Naive thymus-derived CD4-positive, alpha-beta T cell (primary cell): ENCODE results near the gene SIGMAR1. TPM values are rescaled to one million over a fixed set of nuclear protein-coding genes. Genes with fewer than 3 reads are reported as not detected.
A peak's percentile ranks its signal among the peaks of the same experiment; 100 is the strongest.

Experiments
- ATAC-seq: fragments of 150-1000 bp; cut with Tn5 transposase; 2 replicates; pipeline ENCODE4 v1.10.0; 2021; ENCODE audit warnings: mild to moderate bottlenecking, moderate library complexity
- CTCF ChIA-PET: fragments of 350-600 bp; sonication (Branson Sonifier 250); formaldehyde crosslinking; loops from one replicate; lab custom pipeline; 2021; ENCODE audit warnings: antibody characterized with exemption; lab: Charles Lee
- POLR2A ChIA-PET: fragments of 350-600 bp; sonication (Branson Sonifier 250); formaldehyde crosslinking; loops from one replicate; lab custom pipeline; 2021; ENCODE audit warnings: antibody characterized with exemption, inconsistent platforms; lab: Charles Lee
- DNase-seq, 9 donors: peaks; one replicate each; pipeline versions ENCODE4 v3.0.0 to v3.0.0-alpha.2; 2020 to 2022; ENCODE audit warnings: mixed read lengths in 1 of 9
- H3K27ac ChIP-seq: one replicate; pipeline ENCODE4 v1.7.0; 2013; ENCODE audit warnings: mild to moderate bottlenecking, low read depth, low read length, moderate library complexity
- H3K27me3 ChIP-seq, 2 donors: one replicate each; pipeline ENCODE4 v1.7.0; 2013; ENCODE audit warnings: low read length in 2 of 2, mild to moderate bottlenecking in 2 of 2, moderate library complexity in 2 of 2; ENCODE audit not compliant: control insufficient read depth in 2 of 2, insufficient read depth in 2 of 2
- H3K36me3 ChIP-seq, 3 experiments: 1 replicate in 2 of 3; 2 replicates in 1 of 3; pipeline ENCODE4 v1.7.0; 2013; ENCODE audit warnings: low read length in 3 of 3, mild to moderate bottlenecking in 3 of 3, moderate library complexity in 1 of 3; ENCODE audit not compliant: insufficient read depth in 3 of 3, control insufficient read depth in 2 of 3
- H3K4me1 ChIP-seq, 2 donors: one replicate each; pipeline ENCODE4 v1.7.0; 2013; ENCODE audit warnings: low read length in 2 of 2, mild to moderate bottlenecking in 2 of 2, moderate library complexity in 1 of 2; ENCODE audit not compliant: control insufficient read depth in 2 of 2, insufficient read depth in 2 of 2
- H3K4me3 ChIP-seq: 2 replicates; pipeline ENCODE4 v1.7.0; 2013; ENCODE audit warnings: mild to moderate bottlenecking, low read length
- H3K9me3 ChIP-seq, 3 experiments: 1 replicate in 2 of 3; 2 replicates in 1 of 3; pipeline ENCODE4 v1.7.0; 2013; ENCODE audit warnings: low read length in 3 of 3; ENCODE audit not compliant: control insufficient read depth in 2 of 3
- H3K27ac Mint-ChIP-seq, 9 donors: one replicate each; pipeline ENCODE4 v1.8.0; 2020 to 2022; ENCODE audit warnings: mixed read lengths in 9 of 9, mild to moderate bottlenecking in 8 of 9, moderate library complexity in 5 of 9, inconsistent platforms in 2 of 9
- H3K27me3 Mint-ChIP-seq, 5 donors: one replicate each; pipeline ENCODE4 v1.8.0; 2021 to 2022; ENCODE audit warnings: mixed read lengths in 5 of 5, mild to moderate bottlenecking in 1 of 5
- H3K36me3 Mint-ChIP-seq, 5 donors: one replicate each; pipeline ENCODE4 v1.8.0; 2020 to 2022; ENCODE audit warnings: mixed read lengths in 5 of 5, mild to moderate bottlenecking in 3 of 5, inconsistent platforms in 1 of 5
- H3K4me1 Mint-ChIP-seq, 7 donors: one replicate each; pipeline ENCODE4 v1.8.0; 2020 to 2022; ENCODE audit warnings: mixed read lengths in 7 of 7, mild to moderate bottlenecking in 3 of 7, inconsistent platforms in 1 of 7
- H3K4me3 Mint-ChIP-seq, 10 donors: one replicate each; pipeline ENCODE4 v1.8.0; 2020 to 2022; ENCODE audit warnings: mild to moderate bottlenecking in 10 of 10, mixed read lengths in 10 of 10, moderate library complexity in 6 of 10, inconsistent platforms in 2 of 10
- H3K9me3 Mint-ChIP-seq, 11 donors: one replicate each; pipeline ENCODE4 v1.8.0; 2020 to 2022; ENCODE audit warnings: mixed read lengths in 11 of 11, mild to moderate bottlenecking in 4 of 11, inconsistent platforms in 1 of 11, moderate library complexity in 1 of 11
- intact Hi-C, 2 donors: fragments of 100-400 bp; cut with micrococcal nuclease; formaldehyde crosslinking; loops; one replicate each; pipeline ENCODE4 v1.15.1; 2023
- polyA plus RNA-seq, 2 donors: library from polyadenylated mRNA; unstranded; fragments of 300-500 nt; fragmentation: Illumina TruSeq; gene quantifications; one replicate each; pipeline ENCODE4 v1.2.3, GENCODE V29; 2021
- total RNA-seq, 6 experiments: library from RNA in 5 of 6; stranded (reverse) in 5 of 6; gene quantifications; 1 replicate in 5 of 6; 2 replicates in 1 of 6; pipeline ENCODE4 v1.2.3 and lab custom pipeline; 2021 to 2026

The SIGMAR1 gene
- total and polyA plus RNA-seq, 7 experiments from 2014 or later = 20.7 to 102 (median 52.8) TPM

GRCh38 chr9:34648673-34649072 lies 11.1 kb upstream of the SIGMAR1 start:
- H3K36me3 ChIP-seq = peaks cover 13 to 42% (median 15%) of the 10 kb centered on the region in 3 experiments
- ChIA-PET POLR2A (interaction anchor here (1.2 to 5.9 kb wide), 3 partner anchors 9 to 14 kb away, joined by 3 to 87 read pairs (median 79); partner anchors contain the start of genes CCL27 and SIGMAR1), CTCF (interaction anchor here (1.1 to 7.2 kb wide), 2 partner anchors 14 kb away, joined by 4 to 50 read pairs; partner anchors contain the start of gene CCL27)
- H3K4me1 Mint-ChIP-seq = peaks cover 33 to 67% (median 51%) of the 10 kb centered on the region in 7 donors
- H3K27me3 ChIP-seq = no peaks in the 10 kb centered on the region
- DNase-seq (no peak), ATAC-seq (no peak)
- no peak overlapping the region for H3K4me3 ChIP-seq
- H3K4me1 ChIP-seq = peaks cover 23 to 33% of the 10 kb centered on the region in 2 donors
- H3K36me3 Mint-ChIP-seq = peaks cover 6 to 27% (median 9%) of the 10 kb centered on the region in 5 donors
- H3K27ac ChIP-seq = no peak overlapping the region
- H3K9me3 Mint-ChIP-seq = no peaks in the 10 kb centered on the region
- H3K4me3 Mint-ChIP-seq = peak overlapping the region; percentile 33 to 96 (median 84)
- intact Hi-C loops = loop anchor here (5.0 kb wide), 1 partner anchor 36 kb away; the partner anchor contains the start of gene RPP25L (in 2 of the 2)
- peak overlapping the region in 7 of 9 donors; percentile 1 to 92 (median 86) for H3K27ac Mint-ChIP-seq
- H3K27me3 Mint-ChIP-seq = no peaks in the 10 kb centered on the region
- no peaks in the 10 kb centered on the region for H3K9me3 ChIP-seq

GRCh38 chr9:34647651-34648050 lies 10.1 kb upstream of the SIGMAR1 start:
- Mint-ChIP-seq H3K4me3 (peak overlapping the region; percentile 82 to 96 (median 92)), H3K27me3 (no peaks in the 10 kb centered on the region), H3K9me3 (no peaks in the 10 kb centered on the region), H3K4me1 (peaks cover 25 to 59% (median 42%) of the 10 kb centered on the region in 7 donors), H3K36me3 (peaks cover 6 to 27% (median 9%) of the 10 kb centered on the region in 5 donors), H3K27ac (peak overlapping the region; percentile 86 to 94 (median 90))
- H3K9me3 ChIP-seq = no peaks in the 10 kb centered on the region
- intact Hi-C loops = loop anchor here (2.0 to 5.0 kb wide), 2 partner anchors 35 to 1085 kb away; partner anchors contain the start of genes RPP25L (in 2 of the 2), CREB3 (in 1 of the 2) and TLN1 (in 1 of the 2)
- peaks cover 23 to 25% of the 10 kb centered on the region in 2 donors for H3K4me1 ChIP-seq
- DNase-seq (no peak), ATAC-seq (no peak)
- H3K4me3 ChIP-seq = peak overlapping the region; percentile 90
- CTCF ChIA-PET = interaction anchor here (1.2 to 7.2 kb wide), 10 partner anchors 10 to 55 kb away, joined by 3 to 50 read pairs (median 10); partner anchors contain the start of genes CCL27, RPP25L and SIGMAR1
- peaks cover 13 to 42% (median 15%) of the 10 kb centered on the region in 3 experiments for H3K36me3 ChIP-seq
- H3K27ac ChIP-seq = peak overlapping the region; percentile 87
- H3K27me3 ChIP-seq = no peaks in the 10 kb centered on the region
- POLR2A ChIA-PET = interaction anchor here (0.6 to 5.9 kb wide), 8 partner anchors 7 to 1084 kb away, joined by 3 to 87 read pairs (median 6); partner anchors contain the start of genes CCL27, SIGMAR1 and TLN1

GRCh38 chr9:34647084-34647403 lies 9.5 kb upstream of the SIGMAR1 start:
- Mint-ChIP-seq H3K27me3 (no peaks in the 10 kb centered on the region), H3K36me3 (peaks cover 6 to 27% (median 9%) of the 10 kb centered on the region in 5 donors), H3K9me3 (no peaks in the 10 kb centered on the region), H3K27ac (peak overlapping the region; percentile 86 to 94 (median 90)), H3K4me1 (peaks cover 19 to 52% (median 37%) of the 10 kb centered on the region in 7 donors), H3K4me3 (peak overlapping the region; percentile 82 to 96 (median 92))
- peak overlapping the region; percentile 90 for H3K4me3 ChIP-seq
- intact Hi-C loops = loop anchor here (2.0 to 5.0 kb wide), 2 partner anchors 35 to 1086 kb away; partner anchors contain the start of genes RPP25L (in 2 of the 2), CREB3 (in 1 of the 2) and TLN1 (in 1 of the 2)
- H3K27ac ChIP-seq = peak overlapping the region; percentile 87
- DNase-seq (no peak), ATAC-seq (no peak)
- CTCF ChIA-PET = interaction anchor here (0.6 to 7.2 kb wide), 17 partner anchors 9 to 248 kb away, joined by 3 to 50 read pairs (median 5); partner anchors contain the start of genes CCL27, DCTN3, RPP25L and SIGMAR1
- POLR2A ChIA-PET = interaction anchor here (1.0 to 5.9 kb wide), 10 partner anchors 8 to 1480 kb away, joined by 3 to 87 read pairs (median 6); partner anchors contain the start of genes B4GALT1, CCL27, DCTN3 and SIGMAR1
- peaks cover 20 to 23% of the 10 kb centered on the region in 2 donors for H3K4me1 ChIP-seq
- H3K9me3 ChIP-seq = no peaks in the 10 kb centered on the region
- peaks cover 13 to 42% (median 15%) of the 10 kb centered on the region in 3 experiments for H3K36me3 ChIP-seq
- H3K27me3 ChIP-seq = no peaks in the 10 kb centered on the region

GRCh38 chr9:34646211-34647083 lies 8.9 kb upstream of the SIGMAR1 start, which contains the start of gene GALT:
TSS of gene GALT (plus strand) at chr9:34646675. CDS start at chr9:34646705, 30 bp downstream.
- Mint-ChIP-seq H3K27ac (peak within 1 kb of the TSS; percentile 86 to 94 (median 90)), H3K27me3 (no peaks in the 10 kb centered on the region), H3K36me3 (peaks cover 6 to 27% (median 9%) of the 10 kb centered on the region in 5 donors), H3K4me3 (peak within 1 kb of the TSS; percentile 82 to 96 (median 92)), H3K4me1 (peaks cover 18 to 48% (median 34%) of the 10 kb centered on the region in 7 donors), H3K9me3 (no peaks in the 10 kb centered on the region)
- Histone ChIP-seq H3K36me3 (peaks cover 13 to 38% (median 15%) of the 10 kb centered on the region in 3 experiments), H3K9me3 (no peaks in the 10 kb centered on the region), H3K4me1 (peaks cover 20 to 23% of the 10 kb centered on the region in 2 donors), H3K27me3 (no peaks in the 10 kb centered on the region), H3K4me3 (peak within 1 kb of the TSS; percentile 90), H3K27ac (peak within 1 kb of the TSS; percentile 87)
- peak; percentile 82 to 98 (median 93) for DNase-seq
- intact Hi-C loops = loop anchor here (1.0 to 5.0 kb wide), 7 partner anchors 8 to 1086 kb away; partner anchors contain the start of genes RPP25L (in 2 of the 2), CREB3 (in 1 of the 2), DCTN3 (in 1 of the 2) and SIGMAR1 (in 1 of the 2)
- ChIA-PET CTCF (interaction anchor here (0.6 to 7.2 kb wide), 17 partner anchors 9 to 249 kb away, joined by 3 to 50 read pairs (median 5); partner anchors contain the start of genes CCL27, DCTN3, RPP25L and SIGMAR1), POLR2A (interaction anchor here (0.6 to 5.9 kb wide), 14 partner anchors 9 to 1479 kb away, joined by 3 to 87 read pairs (median 4); partner anchors contain the start of genes B4GALT1, CCL27, DCTN3 and SIGMAR1)
- peak; percentile 96 for ATAC-seq

GRCh38 chr9:34644766-34645314 lies 7.3 kb upstream of the SIGMAR1 start:
- Histone ChIP-seq H3K27ac (no peak overlapping the region), H3K4me3 (no peak overlapping the region), H3K36me3 (peaks cover 13 to 22% (median 14%) of the 10 kb centered on the region in 3 experiments), H3K4me1 (peaks cover 20 to 23% of the 10 kb centered on the region in 2 donors), H3K9me3 (no peaks in the 10 kb centered on the region), H3K27me3 (no peaks in the 10 kb centered on the region)
- CTCF ChIA-PET = interaction anchor here (0.5 to 7.2 kb wide), 6 partner anchors 11 to 1238 kb away, joined by 3 to 50 read pairs (median 4); partner anchors contain the start of gene CCL27
- Mint-ChIP-seq H3K36me3 (peaks cover 6 to 19% (median 9%) of the 10 kb centered on the region in 5 donors), H3K27me3 (no peaks in the 10 kb centered on the region), H3K4me3 (peak overlapping the region in 2 of 10 donors; percentile 21 to 61), H3K4me1 (peaks cover 18 to 38% (median 33%) of the 10 kb centered on the region in 7 donors), H3K27ac (no peak overlapping the region), H3K9me3 (no peaks in the 10 kb centered on the region)
- POLR2A ChIA-PET = interaction anchor here (0.6 to 1.6 kb wide), 2 partner anchors 11 to 68 kb away, joined by 3 to 7 read pairs; no protein-coding TSS in a partner anchor
- no peak for ATAC-seq
- intact Hi-C loops = loop anchor here (5.0 kb wide), 1 partner anchor 33 kb away; the partner anchor contains the start of gene RPP25L (in 2 of the 2)
- no peak for DNase-seq
